ENCODE measurements around the gene MARCHF11.
A peak's percentile ranks its signal among the peaks of the same experiment; 100 is the strongest.

MARCHF11 gene

DNA sequence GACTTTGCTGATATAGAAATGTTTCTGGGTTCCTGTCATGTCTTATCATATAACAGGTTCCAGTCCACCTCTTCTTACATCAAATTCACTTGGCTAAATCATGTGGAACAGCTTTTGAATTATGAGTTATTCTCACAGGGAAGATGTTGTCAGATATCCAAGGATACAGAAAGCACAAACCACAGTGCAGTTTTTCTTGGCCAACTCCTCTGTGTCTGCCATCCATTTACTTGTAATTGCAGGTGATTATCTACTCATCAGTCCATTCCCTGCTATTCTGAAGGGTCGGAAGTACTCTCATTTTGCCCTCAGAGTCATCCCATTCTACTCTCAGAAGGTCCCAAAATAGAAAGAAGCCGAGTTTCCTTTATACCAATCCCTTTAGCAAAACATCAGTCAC lies 10.0 kb downstream of the MARCHF11 start:
- no peak for TF ChIP-seq EZH2 (optimal IDR thresholded peaks at IDR 0.05; ENCODE audit: low read depth, low read length)
- TF ChIP-seq EZH2phosphoT487 (IDR thresholded peaks at IDR 0.05; ENCODE audit: low read length) = no peak
- TF ChIP-seq, protein P1, sequence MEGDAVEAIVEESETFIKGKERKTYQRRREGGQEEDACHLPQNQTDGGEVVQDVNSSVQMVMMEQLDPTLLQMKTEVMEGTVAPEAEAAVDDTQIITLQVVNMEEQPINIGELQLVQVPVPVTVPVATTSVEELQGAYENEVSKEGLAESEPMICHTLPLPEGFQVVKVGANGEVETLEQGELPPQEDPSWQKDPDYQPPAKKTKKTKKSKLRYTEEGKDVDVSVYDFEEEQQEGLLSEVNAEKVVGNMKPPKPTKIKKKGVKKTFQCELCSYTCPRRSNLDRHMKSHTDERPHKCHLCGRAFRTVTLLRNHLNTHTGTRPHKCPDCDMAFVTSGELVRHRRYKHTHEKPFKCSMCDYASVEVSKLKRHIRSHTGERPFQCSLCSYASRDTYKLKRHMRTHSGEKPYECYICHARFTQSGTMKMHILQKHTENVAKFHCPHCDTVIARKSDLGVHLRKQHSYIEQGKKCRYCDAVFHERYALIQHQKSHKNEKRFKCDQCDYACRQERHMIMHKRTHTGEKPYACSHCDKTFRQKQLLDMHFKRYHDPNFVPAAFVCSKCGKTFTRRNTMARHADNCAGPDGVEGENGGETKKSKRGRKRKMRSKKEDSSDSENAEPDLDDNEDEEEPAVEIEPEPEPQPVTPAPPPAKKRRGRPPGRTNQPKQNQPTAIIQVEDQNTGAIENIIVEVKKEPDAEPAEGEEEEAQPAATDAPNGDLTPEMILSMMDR (IDR thresholded peaks at IDR 0.05; ENCODE audit: low read length) = no peak
- no peaks in the 10 kb centered on the region for H4K20me1 ChIP-seq (ENCODE audit: insufficient read depth, low read length)
- no peak overlapping the region for H2AFZ ChIP-seq (ENCODE audit: low read length)
- H3K79me2 ChIP-seq (ENCODE audit: low read length) = no peaks in the 10 kb centered on the region
- H3K27me3 ChIP-seq (replicated peaks; ENCODE audit: insufficient read depth, low read length) = no peaks in the 10 kb centered on the region
- no peak overlapping the region for H3K4me3 ChIP-seq (ENCODE audit: low read length)
- no peaks in the 10 kb centered on the region for H3F3A ChIP-seq (ENCODE audit: insufficient read depth, low read length)
- no peak for DNase-seq
- no peak overlapping the region for H3K27ac ChIP-seq (ENCODE audit: low read length)
- no peak overlapping the region for H3K4me2 ChIP-seq (ENCODE audit: low read depth, low read length)
- H3K9me2 ChIP-seq (replicated peaks; ENCODE audit: insufficient read depth, low read length) = no peaks in the 10 kb centered on the region
- H3K36me3 ChIP-seq (replicated peaks; ENCODE audit: insufficient read depth, low read length) = no peaks in the 10 kb centered on the region
- H3K9me3 ChIP-seq (replicated peaks; ENCODE audit: insufficient read depth, low read length) = no peaks in the 10 kb centered on the region
- H3K9ac ChIP-seq (ENCODE audit: low read length) = no peak overlapping the region
- H3K4me1 ChIP-seq (ENCODE audit: low read length) = no peaks in the 10 kb centered on the region

DNA sequence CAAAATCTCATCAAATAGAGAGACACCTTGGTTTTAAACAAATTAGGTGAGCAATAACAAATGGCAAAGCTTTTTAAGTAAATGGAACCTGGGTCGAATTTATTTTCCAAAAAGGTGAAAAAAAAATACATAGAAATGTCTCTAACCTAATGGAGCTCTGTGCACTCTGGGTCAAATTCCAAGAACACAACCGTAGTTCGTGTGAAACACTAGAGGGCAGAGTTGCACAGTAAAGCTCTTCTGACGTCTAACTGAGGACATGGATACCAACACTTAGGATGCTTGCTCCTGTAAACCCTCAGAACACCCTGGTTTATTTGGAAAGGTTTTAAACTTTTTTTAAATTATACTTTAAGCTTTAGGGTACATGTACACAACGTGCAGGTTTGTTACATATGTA lies 18.9 kb downstream of the MARCHF11 start:
- no peaks in the 10 kb centered on the region for H3K27me3 ChIP-seq (replicated peaks; ENCODE audit: insufficient read depth, low read length)
- H3K79me2 ChIP-seq (ENCODE audit: low read length) = no peaks in the 10 kb centered on the region
- no peaks in the 10 kb centered on the region for H4K20me1 ChIP-seq (ENCODE audit: insufficient read depth, low read length)
- no peaks in the 10 kb centered on the region for H3K9me3 ChIP-seq (replicated peaks; ENCODE audit: insufficient read depth, low read length)
- H3K9ac ChIP-seq (ENCODE audit: low read length) = no peak overlapping the region
- no peak overlapping the region for H2AFZ ChIP-seq (ENCODE audit: low read length)
- H3K4me1 ChIP-seq (ENCODE audit: low read length) = no peaks in the 10 kb centered on the region
- H3K9me2 ChIP-seq (replicated peaks; ENCODE audit: insufficient read depth, low read length) = no peaks in the 10 kb centered on the region
- H3K27ac ChIP-seq (ENCODE audit: low read length) = no peak overlapping the region
- H3K4me2 ChIP-seq (ENCODE audit: low read depth, low read length) = no peak overlapping the region
- peak; percentile 77 for DNase-seq
- TF ChIP-seq, protein P1 (IDR thresholded peaks at IDR 0.05; ENCODE audit: low read length) = peak; percentile 78
- TF ChIP-seq EZH2phosphoT487 (IDR thresholded peaks at IDR 0.05; ENCODE audit: low read length) = no peak
- no peaks in the 10 kb centered on the region for H3K36me3 ChIP-seq (replicated peaks; ENCODE audit: insufficient read depth, low read length)
- no peak overlapping the region for H3K4me3 ChIP-seq (ENCODE audit: low read length)
- no peaks in the 10 kb centered on the region for H3F3A ChIP-seq (ENCODE audit: insufficient read depth, low read length)

DNA sequence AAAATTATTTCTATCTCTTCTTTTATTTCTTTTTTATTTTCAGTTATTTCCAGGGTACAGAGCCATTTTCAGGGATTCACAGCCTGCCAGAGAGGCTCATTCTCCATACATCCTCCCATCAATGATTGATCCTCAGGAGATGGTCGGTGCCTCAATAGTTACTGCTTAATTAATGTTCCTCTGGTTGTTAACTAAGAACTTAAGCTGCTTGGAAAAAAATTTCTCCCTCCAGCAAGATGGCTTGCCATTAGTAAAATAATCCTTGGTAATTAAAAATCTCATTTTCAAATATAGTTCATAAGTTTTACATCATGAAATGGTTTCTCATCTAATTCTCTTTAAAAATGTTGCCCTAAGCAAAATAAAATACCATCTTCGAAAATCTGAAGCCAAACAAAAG lies 20.0 kb downstream of the MARCHF11 start:
- no peak for DNase-seq
- H3K36me3 ChIP-seq (replicated peaks; ENCODE audit: insufficient read depth, low read length) = no peaks in the 10 kb centered on the region
- no peaks in the 10 kb centered on the region for H3K9me2 ChIP-seq (replicated peaks; ENCODE audit: insufficient read depth, low read length)
- H3K9me3 ChIP-seq (replicated peaks; ENCODE audit: insufficient read depth, low read length) = no peaks in the 10 kb centered on the region
- H3K27ac ChIP-seq (ENCODE audit: low read length) = no peak overlapping the region
- TF ChIP-seq EZH2 (optimal IDR thresholded peaks at IDR 0.05; ENCODE audit: low read depth, low read length) (no peak), EZH2phosphoT487 (IDR thresholded peaks at IDR 0.05; ENCODE audit: low read length) (no peak)
- TF ChIP-seq, protein P1 (IDR thresholded peaks at IDR 0.05; ENCODE audit: low read length) = no peak
- H3K4me1 ChIP-seq (ENCODE audit: low read length) = no peaks in the 10 kb centered on the region
- H3K79me2 ChIP-seq (ENCODE audit: low read length) = no peaks in the 10 kb centered on the region
- H3K9ac ChIP-seq (ENCODE audit: low read length) = no peak overlapping the region
- no peaks in the 10 kb centered on the region for H3K27me3 ChIP-seq (replicated peaks; ENCODE audit: insufficient read depth, low read length)
- H2AFZ ChIP-seq (ENCODE audit: low read length) = no peak overlapping the region
- H3F3A ChIP-seq (ENCODE audit: insufficient read depth, low read length) = no peaks in the 10 kb centered on the region
- no peak overlapping the region for H3K4me2 ChIP-seq (ENCODE audit: low read depth, low read length)
- H3K4me3 ChIP-seq (ENCODE audit: low read length) = no peak overlapping the region
- H4K20me1 ChIP-seq (ENCODE audit: insufficient read depth, low read length) = no peaks in the 10 kb centered on the region

Data from MM.1S (cell line).